NCI-H128 (cell line): Measurements from ENCODE around the gene AKR1C4.
"Not testable (repeated sequence)": the region's sequence is repeated elsewhere in the genome, so short reads cannot be mapped to it uniquely, and the experiment has no call there.

Experiments used
- DNase-seq: peaks from one replicate; lab custom pipeline; 2025; ENCODE audit not compliant: unreplicated experiment; lab: John Stamatoyannopoulos, UW

Gene AKR1C4

DNA sequence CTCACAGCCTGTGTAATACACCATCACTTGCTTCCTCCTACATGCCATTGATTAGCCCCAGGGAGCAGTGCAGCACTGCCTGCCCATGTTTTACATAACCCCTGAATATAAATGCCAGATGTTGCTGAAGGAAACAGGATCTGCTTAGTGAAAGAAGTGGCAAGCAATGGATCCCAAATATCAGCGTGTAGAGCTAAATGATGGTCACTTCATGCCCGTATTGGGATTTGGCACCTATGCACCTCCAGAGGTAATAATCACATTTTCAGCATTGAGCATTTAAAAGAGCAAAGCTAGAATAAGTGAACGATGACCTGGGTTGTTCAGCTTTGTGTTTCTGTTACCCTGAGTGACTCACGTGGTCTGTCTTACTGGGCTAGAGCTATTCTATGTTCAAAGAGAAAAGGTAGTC lies at the start of gene AKR1C4:
Gene AKR1C4, plus strand, starts transcription at position 136 of the 412 bp plus-strand sequence. Its CDS starts 31 bp downstream, at position 167.
- DNase-seq = no peak

DNA sequence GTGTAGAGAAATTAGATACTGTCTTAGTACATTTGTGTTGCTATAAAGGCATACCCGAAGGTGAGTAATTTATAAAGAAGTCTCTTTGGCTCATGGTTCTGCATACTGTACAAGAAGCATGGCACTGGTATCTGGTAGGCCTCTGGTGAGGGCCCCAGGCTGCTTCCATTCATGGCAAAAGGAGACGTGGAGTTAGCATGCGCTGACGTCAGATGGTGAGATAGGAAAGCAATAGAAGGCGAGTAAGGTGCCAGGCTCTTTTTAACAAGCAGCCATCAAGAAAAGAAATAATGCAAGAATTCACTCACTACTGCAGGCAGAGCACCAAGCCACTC lies 49.8 kb upstream of the AKR1C4 start:
- no peak for DNase-seq

DNA sequence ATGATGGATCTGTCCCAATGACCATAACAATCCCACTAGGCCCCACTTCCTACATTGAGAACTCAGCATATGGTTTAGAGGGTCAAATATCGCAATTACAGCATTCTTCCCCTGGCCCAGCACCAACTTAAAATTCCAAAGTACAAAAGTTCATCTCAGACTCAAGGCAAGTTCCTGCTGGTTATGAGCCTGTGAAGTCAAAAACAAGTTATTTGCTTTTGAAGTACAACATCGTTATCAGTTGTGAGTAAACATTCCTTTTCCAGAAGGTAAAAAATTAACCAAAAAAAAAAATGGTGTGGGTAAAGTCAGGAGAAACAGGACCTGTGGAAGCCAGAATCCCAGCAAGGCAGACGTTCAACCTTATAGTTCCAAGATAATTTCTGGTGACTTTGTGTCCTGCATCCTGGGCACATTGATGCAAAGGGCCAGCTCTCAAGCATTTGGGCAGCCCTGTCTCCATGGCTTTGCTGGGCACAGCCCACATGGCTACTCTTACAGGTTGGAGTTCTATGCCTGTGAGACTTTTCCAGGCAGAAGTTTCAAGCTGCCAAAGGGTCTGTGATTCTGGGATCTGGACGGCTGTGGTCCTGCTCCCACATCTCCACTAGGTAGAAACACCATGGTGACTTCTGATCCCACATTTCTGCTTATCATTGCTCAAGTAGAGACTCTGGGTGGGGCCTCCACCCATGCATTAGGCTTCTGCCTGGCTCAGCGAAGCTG lies 49.2 kb upstream of the AKR1C4 start:
- DNase-seq = no peak

DNA sequence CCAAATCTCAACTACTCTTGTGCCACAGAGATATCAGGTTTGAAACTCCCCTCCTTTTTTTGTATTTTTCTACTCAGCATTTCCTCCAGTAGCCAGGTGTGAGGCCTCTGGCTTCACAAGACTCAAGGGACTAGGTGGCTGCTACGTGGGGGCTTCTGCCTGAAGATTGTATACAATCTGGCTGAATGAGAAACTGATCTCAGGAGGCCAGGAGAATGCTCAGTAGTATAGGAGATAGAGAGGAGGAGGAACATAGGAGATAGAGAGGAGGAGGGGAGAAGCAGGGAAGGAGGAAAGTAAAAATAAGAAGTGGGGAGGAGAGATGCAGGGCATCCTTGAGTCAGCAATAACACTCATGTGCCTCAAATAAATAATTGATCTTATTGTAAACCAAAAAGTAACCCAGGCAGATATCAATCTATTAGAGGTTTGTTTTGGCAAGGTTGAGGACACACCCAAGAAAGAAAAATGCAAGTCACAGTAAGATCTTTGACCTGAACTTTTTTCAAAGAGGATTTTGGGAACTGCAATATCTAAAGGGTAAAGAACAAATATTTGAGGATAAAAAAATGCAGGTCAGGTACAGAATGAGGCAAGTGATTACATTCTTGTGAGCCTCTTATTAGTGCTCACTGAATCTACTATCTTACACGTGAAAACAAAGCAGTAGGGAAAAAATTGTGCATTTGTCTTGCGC lies 48.5 kb upstream of the AKR1C4 start:
- DNase-seq = no peak

DNA sequence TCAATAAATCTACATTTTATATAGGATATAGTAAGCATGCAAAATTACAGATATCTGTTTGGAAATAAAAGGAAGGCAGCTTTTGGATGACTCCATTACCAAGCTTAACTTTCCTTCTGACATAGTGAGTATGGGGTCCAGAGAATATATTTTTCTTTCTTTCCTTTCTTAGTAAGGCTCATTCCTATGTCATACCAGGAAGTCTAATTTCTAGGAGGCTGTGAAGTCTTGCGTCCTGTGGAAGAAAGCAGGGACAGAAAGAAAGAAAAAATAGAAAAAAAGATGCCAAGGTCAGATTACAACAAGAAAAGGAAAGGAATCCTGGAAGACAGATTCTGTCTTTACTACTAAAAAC lies 48.0 kb upstream of the AKR1C4 start:
- DNase-seq = no peak

DNA sequence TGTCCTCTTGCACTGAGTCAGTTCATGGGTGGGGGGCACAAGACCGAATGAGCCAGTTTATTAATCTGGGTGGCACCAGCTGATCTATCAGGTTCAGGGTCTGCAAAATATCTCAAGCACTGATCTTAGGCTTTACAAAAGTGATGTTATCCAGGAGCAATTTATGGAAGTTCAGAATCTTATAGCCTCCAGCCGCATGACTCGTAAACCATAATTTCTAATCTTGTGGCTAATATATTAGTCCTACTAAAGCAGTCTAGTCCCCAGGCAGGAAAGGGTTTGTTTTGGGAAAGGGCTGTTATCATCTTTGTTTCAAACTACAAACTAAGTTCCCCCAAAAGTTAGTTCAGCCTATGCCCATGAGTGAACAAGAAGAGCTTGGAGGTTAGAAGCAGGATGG lies 45.6 kb upstream of the AKR1C4 start:
- no peak for DNase-seq

DNA sequence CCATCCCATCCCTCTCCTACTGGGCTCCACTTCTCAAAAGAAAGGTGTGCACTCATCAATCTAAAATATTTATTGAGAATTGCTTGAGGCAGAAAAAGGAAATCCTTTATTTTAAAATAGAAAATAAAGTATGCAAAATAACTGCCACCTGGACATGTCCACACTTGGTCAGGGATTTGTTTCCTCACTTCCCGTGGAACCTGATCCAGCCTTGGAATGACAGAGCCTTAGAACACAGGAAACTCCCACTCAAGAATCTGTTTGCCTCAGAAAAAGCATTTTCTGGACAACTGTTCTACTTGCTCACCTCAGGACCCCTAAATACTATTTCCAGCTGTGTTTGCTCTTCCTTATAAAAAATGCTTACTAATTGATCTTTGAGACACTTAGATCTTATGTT lies 40.7 kb upstream of the AKR1C4 start:
- DNase-seq = no peak

DNA sequence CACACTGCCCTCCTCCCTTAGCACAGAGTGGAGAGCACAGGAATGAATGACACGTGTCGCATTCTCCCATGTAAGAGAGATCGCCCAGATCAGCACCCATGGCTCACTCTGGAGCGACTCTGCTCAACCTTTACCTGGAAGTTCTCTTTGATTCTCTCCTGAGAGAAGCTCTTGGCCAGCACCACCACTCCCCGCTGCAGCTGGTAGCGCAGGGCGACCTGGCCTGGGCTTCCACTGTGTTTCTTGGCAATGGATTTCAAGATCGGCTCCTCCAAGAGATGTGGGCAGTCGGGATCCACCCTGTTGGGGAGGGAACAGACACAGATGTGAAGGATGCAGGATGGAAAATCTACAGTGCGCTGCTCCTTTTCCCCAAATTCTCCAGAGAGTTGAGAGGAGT lies 39.1 kb upstream of the AKR1C4 start:
- DNase-seq = no peak

DNA sequence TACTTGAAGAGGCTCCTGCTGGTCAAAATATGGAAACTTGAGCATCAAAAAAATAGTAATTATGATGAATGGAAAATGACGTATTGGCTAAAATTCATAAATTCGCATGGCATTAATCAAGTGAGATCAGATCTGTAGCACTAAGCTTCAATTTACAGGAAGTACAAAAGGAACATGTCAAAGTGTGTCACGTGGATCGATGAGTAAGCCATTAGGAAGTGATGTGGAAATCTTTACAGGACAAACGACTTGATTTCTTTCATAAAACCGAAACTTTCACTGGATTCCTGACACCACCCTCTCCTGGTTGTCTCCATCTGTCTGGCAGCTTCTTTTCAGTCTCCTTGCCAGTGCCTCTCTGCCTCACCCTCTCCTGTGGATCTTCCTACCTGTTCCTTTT lies 37.5 kb upstream of the AKR1C4 start:
- no peak for DNase-seq

DNA sequence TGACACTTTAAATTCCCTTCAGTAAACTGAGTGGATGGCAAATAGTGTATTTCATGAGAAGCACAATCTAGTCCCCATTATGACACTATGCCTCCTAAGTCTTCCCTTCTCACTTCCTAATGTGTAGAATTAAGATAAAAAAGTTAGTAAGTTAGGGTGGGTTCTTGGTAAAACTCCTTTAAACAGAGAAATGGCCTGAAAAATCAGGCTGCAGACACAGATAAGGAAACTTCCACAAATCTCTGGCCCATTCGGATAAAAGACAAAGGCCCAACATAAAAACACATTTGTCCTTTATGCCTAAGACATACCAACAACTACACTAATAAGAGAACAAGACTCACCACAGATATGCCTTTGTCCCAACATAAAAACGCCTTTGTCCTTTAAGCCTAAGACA lies 33.1 kb upstream of the AKR1C4 start:
- DNase-seq = no peak

DNA sequence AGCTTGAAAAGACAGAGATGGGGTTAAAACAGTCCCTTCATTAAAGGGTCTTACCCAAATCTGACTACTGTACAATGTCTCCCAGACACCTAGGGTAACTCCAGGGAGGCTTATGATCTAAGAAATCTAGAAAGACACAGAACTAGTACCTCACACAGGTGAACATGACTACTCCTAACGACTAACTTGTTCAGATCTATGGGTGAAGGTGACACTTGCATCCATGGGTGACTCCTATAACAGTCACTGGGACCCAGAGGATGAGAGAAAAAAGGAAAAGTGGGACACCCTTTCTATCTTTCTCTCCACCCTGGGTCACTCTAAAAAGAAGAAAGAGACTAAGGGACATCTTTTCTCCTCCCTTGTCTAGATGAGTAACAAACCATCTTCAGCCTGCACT lies 30.9 kb upstream of the AKR1C4 start:
- DNase-seq = no peak

DNA sequence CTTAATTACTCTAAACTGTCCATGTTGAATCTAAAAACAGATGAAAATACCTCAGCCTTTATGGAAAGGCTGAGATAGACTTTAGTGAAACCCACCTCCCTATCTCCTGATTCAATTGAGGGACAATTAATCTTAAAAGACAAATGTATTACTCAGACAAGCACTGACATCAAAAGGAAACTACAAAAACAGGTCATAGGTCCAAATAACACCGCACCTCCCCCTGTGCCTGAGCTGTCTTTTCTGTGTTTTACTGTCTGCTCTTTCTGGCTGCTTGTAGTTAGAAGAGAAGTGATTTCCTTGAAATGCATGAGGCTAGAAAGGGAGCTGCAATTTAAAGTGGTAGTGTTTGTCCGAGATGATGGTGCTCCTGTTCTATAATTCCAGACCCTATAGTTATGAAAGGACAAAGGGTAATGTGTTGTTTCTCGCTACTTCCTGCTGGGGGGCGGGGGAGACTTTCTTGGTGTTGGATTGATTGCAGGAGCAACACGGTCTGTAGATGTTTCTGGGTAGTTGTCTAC lies 27.7 kb upstream of the AKR1C4 start:
- DNase-seq = no peak

DNA sequence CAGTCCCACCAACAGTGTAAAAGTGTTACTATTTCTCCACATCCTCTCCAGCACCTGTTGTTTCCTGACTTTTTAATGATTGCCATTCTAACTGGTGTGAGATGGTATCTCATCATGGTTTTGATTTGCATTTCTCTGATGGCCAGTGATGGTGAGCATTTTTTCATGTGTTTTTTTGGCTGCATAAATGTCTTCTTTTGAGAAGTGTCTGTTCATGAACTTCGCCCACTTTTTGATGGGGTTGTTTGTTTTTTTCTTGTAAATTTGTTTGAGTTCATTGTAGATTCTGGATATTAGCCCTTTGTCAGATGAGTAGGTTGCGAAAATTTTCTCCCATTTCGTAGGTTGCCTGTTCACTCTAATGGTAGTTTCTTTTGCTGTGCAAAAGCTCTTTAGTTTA lies 21.1 kb upstream of the AKR1C4 start:
- not testable (repeated sequence) for DNase-seq

DNA sequence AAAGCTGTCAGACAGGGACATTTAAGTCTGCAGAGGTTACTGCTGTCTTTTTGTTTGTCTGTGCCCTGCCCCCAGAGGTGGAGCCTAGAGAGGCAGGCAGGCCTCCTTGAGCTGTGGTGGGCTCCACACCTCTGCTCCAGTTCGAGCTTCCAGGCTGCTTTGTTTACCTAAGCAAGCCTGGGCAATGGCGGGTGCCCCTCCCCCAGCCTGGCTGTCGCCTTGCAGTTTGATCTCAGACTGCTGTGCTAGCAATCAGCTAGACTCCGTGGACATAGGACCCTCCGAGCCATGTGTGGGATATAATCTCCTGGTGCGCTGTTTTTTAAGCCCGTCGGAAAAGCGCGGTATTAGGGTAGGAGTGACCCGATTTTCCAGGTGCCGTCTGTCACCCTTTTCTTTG lies 16.1 kb upstream of the AKR1C4 start:
- DNase-seq = not testable (repeated sequence)

DNA sequence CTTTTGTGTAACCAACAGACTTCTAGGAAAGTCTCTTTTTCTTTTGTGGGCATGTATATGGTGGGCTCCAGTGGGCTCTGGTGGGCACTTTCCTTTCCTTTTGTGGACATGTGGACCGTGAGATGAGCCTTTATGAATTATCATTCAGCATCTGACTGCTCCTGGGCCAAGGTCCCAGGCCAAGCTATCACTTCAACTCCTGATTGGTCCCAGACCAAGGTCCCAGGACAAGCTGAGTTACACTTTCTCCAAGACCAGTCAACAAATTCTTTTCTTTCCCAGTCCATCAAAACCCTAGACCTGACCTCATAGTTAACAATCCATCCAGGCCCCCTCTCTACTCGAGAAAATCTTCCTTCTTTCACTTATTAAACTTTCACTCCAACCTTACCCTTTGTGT lies 12.7 kb upstream of the AKR1C4 start:
- no peak for DNase-seq

DNA sequence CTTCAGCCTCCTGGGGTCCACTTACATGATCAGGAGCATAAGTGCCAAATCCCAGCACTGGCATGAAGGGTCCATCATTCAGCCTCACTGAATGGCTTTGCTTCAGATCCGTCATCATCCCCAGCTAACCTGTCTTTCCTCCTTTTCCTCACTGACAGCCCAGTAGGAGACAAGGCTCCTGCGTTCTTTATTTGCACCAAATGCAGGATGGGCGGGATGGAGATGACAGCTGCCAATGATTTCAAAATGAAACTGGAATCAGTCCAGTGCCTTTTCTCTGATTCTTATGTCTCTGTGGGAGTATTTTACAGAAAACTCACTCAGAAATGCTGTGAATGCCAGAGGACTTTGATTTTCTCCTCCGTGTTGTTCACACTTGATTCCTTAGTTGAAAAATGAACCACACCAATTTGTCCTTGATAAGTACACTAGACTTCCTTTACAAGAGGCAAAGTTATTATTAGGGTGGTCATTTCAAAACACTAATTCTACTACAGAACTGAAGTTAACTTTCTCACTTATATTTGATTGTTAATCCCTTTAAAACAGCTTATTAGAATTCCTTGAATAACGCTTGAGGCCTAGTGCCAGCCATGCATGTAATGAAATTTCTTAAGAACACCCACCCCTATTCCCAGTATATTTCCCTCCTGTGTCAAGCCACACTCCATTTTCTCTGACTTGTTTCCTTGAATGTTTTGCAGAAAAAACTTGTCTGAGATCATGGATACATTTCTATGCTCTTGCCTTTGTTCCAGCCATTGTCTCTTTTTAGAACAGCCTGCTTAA lies 11.5 kb upstream of the AKR1C4 start, which contains the start of gene AKR1C8:
Gene AKR1C8, minus strand, starts transcription at position 164 of the 789 bp plus-strand sequence. Its CDS starts 46 bp downstream, at position 118.
- no peak for DNase-seq

DNA sequence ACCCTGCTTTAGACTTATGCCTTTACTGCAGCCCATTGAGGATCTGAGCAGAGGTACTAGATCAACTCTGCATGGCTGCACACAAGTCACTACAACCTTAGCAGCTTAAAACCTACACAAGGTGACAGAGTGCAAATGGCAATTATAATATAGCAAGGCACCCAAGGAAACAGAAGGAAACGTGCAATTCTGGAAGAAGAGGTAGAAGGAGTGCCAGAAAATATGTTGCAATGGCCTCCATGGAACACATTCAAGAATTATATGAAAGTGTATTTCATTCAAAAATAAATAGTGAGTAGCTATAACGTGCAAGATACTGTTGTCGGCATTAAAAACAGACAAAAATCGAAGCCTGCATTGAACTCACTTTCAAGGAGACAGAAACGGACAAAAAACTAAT lies 8.8 kb upstream of the AKR1C4 start:
- DNase-seq = no peak

DNA sequence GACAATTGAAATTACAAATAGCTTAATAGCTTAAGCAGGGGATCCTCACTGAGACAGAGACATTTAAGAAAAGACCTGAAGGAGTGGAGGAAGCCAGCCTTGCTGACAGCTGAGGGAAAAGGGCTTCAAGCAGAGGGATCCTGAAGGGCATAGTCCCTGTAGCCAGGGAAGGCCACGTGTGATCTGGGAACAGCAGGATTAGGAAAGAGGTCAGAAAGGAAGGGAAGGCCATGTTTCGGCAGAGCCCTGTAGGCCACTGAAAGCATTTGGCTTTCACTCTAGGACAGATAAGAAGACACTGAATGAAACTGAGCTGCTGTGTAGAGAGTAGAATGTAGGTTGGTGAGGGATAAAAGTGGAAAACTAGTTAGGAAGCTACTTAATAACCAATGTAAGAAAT lies 8.3 kb upstream of the AKR1C4 start:
- no peak for DNase-seq

DNA sequence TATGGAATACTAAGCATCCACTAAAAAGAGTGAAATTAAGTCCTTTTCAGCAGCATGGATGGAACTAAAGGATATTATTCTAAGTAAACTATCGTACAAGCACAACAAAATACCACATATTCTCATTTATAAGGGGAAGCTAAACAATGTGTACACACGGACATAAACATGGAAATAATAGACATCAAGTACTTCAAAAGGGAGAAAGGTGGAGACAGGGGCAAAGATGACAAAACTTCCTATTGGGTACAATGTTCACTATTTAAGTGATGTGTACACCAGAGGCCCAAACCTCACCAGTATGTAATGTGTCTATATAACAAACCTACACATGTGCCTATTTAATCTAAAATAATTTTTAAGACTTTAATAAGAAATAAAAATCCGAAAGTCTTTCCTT lies 2.2 kb upstream of the AKR1C4 start:
- DNase-seq = no peak

DNA sequence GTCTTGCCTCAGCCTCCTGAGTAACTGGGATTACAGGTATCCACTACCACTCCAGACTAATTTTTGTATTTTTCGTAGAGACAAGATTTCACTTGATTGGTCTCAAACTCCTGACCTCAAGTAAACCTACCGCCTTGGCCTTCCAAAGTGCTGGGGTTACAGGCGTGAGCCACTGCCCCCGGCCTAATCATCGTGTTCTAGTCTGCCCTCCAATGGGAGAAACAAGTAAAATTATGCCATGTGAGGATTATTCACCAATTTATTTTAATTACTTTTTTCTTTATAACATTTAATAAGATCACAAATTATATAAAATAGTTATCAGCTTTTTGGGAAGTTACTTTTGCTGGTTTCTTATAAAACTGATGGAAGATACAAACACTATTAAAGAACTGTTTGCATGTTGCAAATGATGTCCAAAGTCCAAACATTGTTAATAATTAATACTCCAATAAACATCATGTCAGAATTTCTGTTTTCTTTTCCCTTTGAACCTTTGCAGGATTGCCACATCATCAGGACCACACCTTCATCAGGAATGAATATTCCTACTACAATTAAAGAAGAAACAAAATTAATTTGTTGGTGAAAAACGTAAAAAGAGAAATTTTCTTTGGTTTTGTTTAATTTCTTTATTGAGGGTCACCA lies 786 bp upstream of the AKR1C4 start:
- DNase-seq = no peak

DNA sequence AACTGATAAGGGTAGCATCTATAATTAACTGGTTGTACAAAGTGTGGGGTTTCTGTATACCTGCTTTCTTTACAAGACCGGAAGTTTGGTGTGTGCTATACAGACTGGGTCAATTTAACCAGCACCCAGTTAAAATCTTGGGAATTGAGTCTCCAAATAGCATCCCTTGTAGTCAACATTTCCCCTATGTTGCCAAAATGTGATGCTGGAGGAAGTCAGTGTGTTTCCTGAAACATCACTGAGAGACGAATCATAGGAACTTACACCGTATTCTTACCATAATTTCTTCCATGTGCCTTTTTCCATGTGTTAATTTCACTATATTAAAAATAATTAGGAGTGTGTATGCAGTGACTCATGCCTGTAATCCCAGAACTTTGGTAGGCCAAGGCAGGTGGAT lies 1.7 kb downstream of the AKR1C4 start:
- DNase-seq = no peak
